GM20000 (cell line): ENCODE data around the gene ADAMTS15.

Source experiments
- DNase-seq: peaks from one replicate; pipeline ENCODE4 v3.0.0; 2012; ENCODE audit warnings: low spot score
- CTCF ChIP-seq: IDR thresholded peaks from 2 replicates; pipeline ENCODE4 v1.5.1; 2012; ENCODE audit warnings: mild to moderate bottlenecking, control low read depth; ENCODE audit errors: extremely low read depth, missing control alignments

ADAMTS15 gene

DNA sequence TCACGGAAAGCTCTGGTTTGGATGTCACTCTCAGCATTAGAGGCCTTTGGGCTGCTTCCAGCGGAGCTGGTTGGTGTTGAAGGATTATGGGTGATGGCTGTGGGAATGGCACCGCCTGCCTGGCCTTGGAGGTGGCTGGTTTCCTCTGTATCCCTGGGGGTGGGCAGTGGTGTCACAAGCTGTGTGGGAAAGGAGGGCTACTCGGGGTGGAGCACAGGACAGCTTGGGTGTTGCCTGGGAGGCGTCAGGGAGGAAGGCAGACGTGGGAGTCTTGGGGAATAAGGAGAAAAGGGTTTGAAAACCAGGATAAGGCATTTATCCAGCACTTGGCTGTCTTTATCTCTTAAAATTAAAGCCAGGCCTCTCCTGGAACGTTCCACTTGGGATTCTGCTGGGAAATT lies 71.8 kb downstream of the ADAMTS15 start:
- no peak for DNase-seq
- TF ChIP-seq CTCF, result no peak

DNA sequence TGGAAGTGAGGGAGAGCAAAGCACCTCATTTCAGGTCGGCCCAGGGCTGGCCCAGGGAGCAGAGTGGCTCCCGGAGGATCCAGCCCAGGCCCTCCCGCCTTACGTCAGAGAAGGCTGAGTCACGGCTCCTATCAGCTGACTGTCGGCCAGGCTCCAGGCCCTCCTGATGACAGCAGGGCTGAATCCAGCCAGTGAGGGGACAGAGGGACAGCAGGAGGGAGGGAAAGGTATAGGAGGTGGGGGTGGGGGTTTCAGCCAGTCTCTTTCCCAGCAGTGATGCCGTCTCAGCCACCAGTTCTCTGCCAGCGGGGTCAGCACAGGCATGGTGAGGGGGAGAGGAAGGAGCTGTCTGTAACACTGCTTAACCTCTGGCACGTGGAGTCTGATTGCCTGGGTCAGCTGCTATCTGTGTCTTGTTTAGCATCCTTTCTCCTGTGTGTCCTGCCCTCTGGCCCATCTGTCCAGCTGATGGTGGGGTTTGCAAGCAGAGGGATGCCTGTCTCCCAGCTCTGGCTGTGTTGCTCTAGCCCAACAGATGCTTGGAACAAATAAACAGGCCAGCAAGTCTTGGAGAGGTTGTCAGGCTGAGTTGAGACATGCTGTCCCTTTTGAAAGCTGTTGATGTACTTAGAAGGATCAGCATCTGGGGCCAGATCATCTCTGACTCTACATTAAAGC lies 74.0 kb downstream of the ADAMTS15 start:
- no peak for TF ChIP-seq CTCF
- no peak for DNase-seq

DNA sequence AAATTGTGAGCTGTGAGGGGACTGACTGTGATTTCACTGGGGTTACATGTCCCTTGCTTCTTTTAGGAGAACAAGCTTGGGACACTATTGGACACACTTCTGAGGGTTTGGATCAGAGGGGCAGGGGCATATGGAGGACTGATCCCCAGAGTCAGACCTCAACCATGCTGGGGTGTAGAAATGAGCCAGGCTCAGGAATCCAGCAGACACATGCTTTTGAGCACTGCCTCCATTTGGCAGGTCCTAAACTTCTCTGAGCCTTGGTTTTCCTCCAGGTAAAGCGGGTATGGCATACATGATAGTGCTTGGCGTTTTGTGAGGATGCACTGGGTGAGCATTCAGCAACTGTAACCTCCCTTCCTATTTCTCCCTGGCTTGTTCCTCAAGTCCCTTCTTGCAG lies 74.7 kb downstream of the ADAMTS15 start:
- DNase-seq, result no peak
- TF ChIP-seq CTCF, result no peak

DNA sequence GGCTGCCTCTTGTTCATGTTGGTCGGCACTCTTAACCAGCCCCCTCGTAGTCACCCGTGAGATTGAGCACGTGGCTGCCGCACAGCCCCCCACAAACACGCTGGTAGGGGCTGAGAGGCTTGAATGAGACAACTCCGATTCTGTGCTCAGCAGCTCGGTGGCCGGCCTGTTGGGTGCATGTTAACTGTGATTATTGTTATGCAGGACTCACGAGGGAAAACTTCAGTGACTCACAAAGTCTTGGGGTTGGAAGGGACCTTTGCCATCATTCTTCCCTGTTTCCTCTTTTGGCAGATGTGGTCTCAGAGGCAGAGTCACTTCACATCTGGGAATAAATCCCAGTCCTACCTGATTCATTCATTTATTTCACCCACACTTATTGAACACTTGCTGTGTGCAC lies 75.2 kb downstream of the ADAMTS15 start:
- no peak for TF ChIP-seq CTCF
- no peak for DNase-seq

- TF ChIP-seq CTCF, result no peak
- DNase-seq, result no peak
Measured at GRCh38 chr11:130524132-130524790, 75.8 kb downstream of the ADAMTS15 start.

DNA sequence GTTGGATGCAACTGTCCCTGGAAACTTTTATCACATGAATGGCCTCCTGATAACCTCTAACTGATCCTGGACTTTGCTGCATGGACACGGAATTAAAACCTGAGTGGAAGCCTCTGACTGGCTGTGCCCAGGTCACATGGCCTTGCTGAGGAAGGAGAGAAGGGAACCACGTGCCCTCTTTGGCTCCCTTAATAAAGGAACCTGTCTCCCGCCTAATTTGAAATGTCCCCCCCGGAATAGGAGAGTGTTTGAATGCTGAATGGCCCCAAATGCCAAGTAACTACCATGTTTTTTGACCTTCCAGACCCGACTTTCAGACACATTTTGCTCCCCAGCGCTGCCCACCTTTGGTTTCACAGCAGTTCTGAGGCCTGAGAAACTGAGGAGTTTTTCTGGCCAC lies 76.9 kb downstream of the ADAMTS15 start:
- TF ChIP-seq CTCF, result no peak
- DNase-seq, result no peak
